GM23248 (cell line): ENCODE results near the gene VAMP1.

Source experiments
- EZH2 ChIP-seq: fragments of 200-600 bp; sonication (generic); IDR thresholded peaks from 2 replicates; pipeline ENCODE4 v1.6.1; 2018; ENCODE audit warnings: antibody characterized with exemption, mild to moderate bottlenecking; ENCODE audit not compliant: insufficient read depth, poor library complexity, severe bottlenecking
- EZH2phosphoT487 ChIP-seq: fragments of 200-600 bp; sonication (generic); IDR thresholded peaks from 2 replicates; pipeline ENCODE4 v1.6.1; 2018; ENCODE audit warnings: antibody characterized with exemption, moderate library complexity, mild to moderate bottlenecking, low read depth; ENCODE audit not compliant: insufficient read depth

DNA sequence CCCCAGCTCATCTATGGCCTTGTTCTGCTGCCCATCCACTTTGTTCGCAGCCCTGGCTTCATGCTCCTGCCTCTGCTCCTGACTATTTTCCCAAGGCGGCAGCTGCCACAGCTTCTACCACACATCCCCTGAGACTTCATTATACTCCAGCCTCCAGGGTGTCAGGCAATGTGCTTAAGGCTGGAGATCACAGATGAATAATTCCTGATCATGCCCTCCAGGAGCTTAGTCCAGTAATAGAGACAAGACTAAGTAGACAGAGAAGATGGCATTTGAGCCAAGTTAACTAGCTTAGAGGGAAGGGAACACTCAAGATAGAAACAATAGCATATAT, 11.5 kb downstream of the VAMP1 start:
- no peak for TF ChIP-seq EZH2
- TF ChIP-seq EZH2phosphoT487 = no peak
